ENCODE data around the gene CCDC50.

CCDC50 gene

DNA sequence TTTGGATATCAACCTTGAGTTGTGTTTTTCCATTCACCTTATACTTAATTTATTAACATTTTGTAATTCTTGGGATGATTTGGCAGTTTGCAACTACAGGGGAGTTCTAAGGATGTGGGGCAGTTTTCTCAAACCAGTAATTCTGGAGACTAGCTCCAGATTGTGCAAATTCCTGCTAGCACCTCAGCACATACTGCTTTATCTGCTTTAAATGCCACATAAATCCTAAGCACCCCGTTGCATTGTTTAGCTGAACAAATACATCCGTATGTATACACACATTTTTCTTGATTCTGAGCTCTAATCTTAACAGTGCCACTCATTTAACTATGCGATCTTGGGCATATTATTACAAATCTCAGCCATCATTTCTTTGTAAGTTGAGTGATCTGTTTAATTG lies 18.0 kb downstream of the CCDC50 start:
- no peak for DNase-seq (ENCODE audit: low read depth in 3 of 3)

DNA sequence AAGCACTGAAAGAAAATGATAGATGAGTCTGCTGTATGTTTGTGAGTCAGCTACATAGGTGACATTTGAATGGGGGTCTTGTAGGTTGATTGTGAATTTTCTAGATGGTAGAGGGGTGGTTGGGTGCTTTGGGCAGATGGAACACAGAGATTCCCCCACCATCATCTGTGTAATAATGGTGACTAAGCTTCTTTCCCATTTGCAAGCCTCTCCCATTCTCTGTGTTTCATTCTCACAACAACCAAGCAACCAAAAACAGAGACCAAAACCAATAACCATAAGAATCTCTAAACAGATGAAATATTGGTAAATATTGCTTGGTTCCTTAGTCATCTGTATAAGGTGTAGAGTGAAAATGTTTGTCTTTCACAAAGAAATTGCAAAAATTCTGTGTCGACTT lies 18.9 kb downstream of the CCDC50 start:
- DNase-seq (ENCODE audit: low read depth in 3 of 3), result no peak

DNA sequence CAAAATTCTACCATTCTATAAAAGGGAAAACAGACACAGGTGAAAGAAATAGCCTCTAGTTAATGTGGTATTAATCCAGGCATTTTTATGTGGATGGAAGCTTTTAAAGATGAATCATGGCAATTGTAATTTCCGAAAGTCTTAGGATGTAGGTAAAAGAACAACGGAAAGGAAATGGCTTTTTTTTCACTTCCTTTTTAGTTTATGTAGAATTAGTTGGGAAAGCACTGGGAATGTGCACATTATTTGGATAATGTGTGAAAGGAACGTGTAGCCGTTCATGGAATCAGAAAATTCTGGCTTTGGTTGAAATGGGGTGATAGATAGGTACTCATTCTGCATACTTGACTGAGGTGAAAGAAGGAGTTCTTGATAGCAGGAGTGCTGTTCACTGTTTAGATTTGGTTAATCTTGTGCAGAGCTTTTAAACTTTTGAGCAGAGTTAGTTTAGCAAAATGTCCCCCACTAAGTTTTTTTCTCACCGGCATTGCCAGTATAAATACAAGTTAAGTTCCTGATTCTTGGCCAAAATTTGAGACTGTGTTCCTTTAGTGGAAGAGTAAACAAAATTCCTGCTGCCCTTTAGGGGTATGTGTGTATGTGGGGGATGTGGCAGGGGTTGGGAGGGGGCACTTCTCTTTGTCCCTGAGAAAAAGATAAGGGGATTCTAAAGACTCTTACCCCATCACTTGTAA lies 21.3 kb downstream of the CCDC50 start:
- DNase-seq (ENCODE audit: low read depth in 3 of 3), result no peak

DNA sequence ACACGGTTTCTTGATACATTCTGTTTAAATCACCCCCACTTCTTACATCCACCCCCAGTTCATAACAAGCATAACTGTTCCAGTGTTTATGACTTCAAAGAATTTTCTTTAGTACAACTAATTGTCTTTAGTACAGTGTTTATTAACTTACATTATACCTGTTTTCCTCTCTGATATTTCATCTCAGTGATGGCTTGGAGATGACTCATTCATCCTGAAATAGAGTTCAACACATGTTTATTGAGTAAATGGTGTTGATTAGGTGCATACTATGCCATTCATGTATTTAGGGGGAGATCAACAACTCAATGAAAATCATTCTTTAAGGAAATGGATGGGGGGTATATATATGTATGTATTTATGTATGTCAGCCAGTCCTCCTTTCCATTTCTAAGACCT lies 22.8 kb downstream of the CCDC50 start:
- DNase-seq (ENCODE audit: low read depth in 3 of 3), result no peak

DNA sequence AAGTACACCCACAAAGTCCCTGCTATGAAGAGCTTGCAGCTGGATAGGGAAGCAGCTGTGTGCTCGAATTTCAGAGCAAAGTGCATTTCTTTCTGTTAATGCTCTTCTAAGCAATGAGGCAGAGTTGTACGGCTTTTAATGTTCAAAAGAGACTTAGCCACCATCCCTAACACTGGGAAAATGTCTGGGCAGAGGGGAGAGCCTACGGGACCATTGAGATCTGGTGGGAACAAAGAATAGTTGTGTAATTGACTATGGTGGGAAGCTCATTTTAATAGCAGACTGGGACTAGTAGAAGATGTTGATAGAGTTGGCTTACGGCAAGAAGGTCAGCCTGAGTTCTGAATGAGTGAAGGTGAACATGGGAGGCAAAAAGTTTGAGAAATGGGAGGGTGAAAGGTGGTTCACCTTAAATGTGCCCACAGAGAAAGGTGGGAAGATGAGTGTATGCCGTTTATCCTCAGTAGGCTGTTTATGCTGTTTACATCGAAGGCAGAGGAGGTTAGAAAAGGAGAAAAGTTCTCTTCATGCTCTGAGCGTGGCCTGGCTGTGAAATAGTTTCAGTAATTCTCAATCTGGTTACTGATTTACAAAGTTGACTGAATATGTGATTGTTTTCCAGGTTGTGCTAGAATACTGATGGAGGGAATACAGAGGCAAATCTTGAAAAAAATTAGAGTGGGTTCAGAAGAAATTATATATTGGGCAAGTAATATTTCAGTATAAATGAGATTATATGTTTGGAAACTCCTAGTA lies 24.0 kb downstream of the CCDC50 start:
- no peak for DNase-seq (ENCODE audit: low read depth in 3 of 3)

DNA sequence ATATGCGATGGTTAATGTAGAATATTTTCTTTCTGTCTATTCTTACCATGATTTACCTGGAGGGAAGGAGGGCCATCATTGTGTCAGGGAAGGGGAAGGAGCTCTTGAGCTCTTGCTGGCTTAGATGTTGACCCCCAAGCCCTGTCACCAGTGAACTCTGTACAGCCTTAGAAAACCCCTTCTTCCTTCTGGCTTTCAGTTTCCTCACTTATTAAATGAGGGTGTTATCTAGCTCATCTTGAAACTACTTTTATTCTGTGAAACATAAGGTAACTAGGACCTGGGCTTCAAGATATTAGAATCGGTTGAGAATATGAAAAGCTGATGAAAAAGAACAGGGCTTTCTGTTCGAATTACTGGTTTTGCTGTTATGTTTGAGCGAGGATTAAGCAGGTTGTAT lies 26.2 kb downstream of the CCDC50 start:
- DNase-seq (ENCODE audit: low read depth in 3 of 3), result no peak

DNA sequence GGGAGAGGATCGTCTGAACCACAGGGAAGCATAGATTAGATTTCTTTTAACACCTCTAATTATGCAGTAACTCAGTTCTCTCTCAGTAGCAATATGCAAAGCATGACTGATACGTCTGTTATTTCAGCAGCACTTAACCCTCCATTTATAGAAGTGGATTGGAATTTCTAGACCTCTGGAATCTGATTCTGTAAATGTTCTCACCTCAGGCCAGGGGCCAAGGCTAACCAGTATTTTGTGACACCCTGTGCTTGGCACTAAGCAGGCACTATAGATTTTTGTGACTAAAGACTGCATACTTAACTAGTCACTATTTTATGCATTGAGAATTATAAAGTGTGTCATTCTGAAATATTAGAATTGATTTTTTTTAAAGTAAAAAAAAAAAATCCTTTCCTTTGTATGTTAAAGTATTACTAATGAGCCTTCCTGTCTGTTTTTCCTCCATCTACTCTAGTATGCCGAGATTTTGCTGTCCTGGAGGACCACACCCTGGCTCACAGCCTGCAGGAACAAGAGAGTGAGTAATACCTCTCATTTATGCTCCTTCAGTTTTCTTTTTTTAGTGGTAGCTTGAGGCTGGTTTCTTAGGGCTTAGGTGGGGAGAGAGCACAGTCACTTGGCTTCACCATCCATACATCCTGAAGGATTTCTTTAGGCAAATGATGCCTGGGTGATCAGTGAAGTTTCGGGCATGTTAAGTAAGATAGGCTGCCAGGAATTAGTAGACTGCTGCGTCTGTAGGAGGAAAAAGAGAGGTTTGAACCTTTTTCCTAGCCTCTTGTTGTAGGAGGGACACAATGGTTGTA lies 27.6 kb downstream of the CCDC50 start:
- no peak for DNase-seq (ENCODE audit: low read depth in 3 of 3)

DNA sequence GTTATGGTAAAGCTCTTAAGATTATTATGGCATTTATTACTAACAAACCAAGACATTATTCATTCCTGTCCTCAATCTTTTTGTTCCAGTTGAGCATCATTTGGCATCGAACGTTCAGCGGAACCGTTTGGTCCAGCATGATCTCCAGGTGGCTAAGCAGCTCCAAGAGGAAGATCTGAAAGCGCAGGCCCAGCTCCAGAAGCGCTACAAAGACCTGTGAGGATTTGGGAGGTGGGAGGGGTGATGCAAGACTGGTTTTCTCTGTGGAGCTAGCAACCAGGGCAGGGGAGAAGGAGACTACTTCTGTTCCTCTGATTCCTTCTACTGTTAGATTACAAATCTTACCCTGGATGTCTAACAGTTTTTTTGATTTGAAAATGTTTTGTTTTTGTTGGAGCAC lies 28.7 kb downstream of the CCDC50 start:
- DNase-seq (ENCODE audit: low read depth in 3 of 3), result no peak

DNA sequence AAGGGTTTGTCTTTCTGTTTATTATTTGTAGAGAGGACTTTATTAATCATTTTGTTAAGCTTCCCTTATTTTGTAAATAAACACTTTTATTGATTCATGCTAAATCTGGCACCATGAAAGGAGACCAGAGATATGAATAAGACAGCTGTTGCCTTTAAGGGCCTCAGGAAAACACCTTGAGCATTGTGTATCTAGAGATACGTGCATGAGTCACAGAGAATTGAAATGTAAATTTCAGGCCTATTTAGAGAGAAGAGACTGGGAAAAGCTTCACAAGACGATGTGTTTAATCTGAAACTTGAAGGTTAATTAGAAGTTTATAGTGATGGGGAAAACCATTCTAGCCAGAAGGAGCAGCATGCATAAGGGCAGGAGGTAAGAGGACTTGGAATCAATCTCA lies 29.7 kb downstream of the CCDC50 start:
- no peak for DNase-seq (ENCODE audit: low read depth in 3 of 3)

DNA sequence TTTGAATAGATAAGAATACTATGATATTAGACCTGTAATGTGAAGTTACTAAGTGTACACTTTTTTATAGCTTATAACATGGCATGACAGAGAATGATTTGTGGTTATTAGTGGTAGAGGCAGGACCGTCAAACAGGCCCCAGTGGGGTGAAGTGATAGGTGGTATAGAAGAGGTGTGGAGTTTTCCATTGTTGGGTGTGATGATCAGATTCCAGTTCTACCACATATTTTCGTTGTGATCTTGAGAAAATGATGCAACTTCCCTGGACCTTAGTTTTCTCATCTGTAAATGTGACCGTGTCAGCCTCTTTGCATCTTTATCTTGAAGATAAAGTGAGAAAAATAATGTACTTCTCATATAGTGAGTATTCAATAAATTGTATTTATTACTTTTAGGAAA lies 31.4 kb downstream of the CCDC50 start:
- no peak for DNase-seq (ENCODE audit: low read depth in 3 of 3)

DNA sequence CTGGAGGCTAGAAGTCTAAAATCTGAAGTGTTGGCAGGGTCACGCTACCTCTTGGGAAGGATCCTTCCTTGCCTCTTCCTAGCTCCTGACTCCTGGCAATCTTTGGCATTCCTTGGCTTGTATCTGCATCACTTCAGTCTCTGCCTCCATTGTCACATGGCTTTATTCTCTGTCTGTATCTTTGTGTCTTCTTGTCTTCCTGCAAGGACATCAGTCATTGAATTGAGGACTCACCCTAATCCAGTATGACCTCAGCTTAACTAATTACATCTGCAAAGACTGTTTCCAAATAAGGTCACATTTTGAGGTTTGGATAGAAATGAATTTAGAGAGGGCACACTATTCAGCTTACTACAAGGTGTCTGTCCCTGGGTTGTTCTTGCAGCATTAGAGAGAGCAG lies 32.3 kb downstream of the CCDC50 start:
- no peak for DNase-seq (ENCODE audit: low read depth in 3 of 3)

DNA sequence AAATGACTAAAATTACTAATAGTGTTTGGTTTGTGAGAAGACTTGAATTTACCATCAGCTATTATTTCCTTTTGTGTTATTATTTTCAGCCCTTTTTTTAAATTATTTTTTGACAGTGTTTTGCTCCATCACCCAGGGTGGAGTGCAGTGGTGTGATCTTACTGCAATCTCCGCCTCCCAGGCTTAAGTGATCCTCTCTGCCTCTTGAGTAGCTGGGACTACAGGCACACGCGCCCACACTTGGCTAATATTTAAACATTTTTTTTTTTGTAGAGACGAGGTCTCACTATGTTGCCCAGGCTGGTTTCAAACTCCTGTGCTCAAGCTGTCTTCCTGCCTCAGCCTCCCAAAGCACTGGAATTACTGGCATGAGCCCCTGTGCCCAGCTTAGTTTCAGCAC lies 32.8 kb downstream of the CCDC50 start:
- DNase-seq (ENCODE audit: low read depth in 3 of 3), result no peak

DNA sequence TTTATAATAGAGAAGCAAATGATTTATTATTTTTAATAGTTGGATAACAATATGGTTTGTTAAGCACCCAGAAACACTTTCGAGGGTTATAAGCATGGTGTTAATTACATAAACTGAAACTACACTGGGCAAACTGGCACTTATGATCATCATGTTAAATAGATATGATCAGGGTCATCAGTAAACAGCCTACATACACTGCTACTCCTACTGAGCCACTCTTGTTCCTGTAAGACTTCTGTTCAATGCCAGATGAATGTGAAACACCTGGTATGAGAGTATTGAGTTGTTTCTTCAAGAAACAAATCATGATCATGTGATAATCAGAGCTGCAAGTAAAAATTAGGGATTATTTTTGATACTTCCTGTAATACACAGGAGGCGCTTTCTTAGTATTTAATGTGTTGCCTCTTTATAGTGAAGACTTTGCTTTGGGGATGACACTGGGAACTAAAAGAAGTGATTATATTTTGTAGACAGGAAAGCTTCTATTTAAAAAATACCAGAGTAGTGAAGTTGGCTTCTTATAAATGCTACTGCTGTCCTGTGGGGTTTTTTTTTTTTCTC lies 33.4 kb downstream of the CCDC50 start:
- no peak for DNase-seq (ENCODE audit: low read depth in 3 of 3)

DNA sequence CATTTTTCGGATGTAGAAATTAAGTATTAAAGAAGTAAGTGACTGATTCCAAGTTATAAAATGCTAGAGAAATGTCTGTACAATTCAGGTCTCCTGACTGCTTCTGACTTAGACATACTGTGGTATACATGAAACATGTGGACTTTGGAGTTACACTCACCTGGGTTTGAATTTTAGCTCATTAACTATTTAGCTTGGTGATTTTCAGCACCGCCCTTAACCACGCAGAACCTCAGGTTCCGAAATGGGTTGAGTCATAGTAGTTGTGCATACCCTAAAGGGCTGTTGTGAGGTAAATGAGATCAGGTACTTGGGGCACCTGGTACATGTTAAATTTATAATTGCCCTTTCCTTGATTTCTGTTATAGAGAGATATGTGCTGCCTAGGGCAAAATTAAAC lies 34.0 kb downstream of the CCDC50 start:
- no peak for DNase-seq (ENCODE audit: low read depth in 3 of 3)

DNA sequence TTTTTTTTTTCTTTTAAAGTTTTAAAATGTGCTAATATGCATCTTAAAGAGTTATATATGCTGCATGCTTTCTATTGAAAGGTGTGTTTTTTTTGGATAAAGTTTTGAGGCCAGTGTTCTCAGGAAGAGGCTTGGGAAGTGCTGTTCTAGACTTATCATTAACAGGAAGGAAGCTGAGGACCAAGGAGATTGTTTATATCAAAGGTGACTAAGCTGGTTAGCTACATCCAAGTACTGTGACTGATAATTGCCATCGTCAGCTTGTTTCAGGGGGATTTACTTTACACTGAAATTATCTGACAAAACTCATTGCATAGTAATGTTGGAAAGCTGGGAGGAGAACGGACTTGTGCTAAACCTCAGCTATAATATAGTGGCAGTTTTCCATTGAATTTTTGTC lies 37.5 kb downstream of the CCDC50 start:
- DNase-seq (ENCODE audit: low read depth in 3 of 3), result no peak

DNA sequence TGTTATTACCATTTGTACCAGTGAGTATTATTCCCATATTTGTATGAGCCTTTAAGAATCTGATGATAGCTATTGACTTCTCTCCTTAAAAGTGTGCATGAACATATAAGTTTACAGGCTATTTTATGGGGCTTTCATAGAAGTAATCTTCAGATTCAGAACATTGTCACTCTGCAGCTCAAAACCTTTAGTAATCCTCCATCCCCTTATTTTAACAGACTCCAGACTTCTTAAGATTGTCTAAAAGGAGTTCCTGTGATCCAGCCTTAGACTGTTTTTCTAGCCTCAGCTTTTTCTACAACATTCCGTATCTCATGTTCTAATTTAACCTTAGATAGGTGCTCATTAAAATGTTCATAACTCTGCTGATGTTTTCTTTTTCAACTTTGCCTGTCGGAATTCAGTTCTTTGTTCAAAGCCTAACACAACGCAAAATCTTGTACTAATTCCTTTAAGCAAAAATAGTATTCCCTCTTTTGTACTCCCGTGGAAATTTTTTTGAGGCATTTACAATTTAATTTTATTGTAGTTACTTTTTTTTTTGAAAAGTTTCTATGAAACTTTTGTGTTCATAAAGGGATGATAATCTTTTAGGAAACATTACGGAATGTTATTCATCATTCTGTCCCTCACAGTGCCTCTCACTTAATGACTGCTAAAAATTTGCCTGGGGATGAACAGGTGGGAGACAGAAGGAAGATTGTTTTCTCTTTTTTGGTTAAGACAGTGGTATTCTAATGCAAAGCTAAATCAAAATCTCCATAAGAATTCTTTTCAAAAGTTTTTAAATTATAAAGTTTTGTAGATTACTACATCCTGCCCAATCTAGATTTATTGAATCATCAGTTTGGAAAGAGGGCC lies 39.8 kb downstream of the CCDC50 start:
- no peak for DNase-seq (ENCODE audit: low read depth in 3 of 3)

DNA sequence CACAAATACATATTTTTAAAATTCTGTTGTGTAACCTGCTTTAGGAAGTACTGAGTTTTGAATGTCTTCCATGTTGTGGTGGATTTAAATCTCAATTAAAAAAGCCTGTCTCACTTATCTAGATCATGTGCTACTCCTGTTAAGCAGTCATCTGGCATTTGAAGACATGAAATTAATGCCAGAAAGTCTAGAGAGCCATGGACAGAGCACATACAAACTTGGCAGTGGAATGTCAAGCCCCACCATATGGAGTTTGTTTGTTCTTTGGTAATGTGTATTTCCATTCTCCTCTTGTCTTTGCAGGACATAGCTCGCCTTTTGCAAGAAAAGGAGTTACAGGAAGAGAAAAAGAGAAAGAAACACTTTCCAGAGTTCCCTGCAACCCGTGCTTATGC lies 40.4 kb downstream of the CCDC50 start:
- no peak for DNase-seq (ENCODE audit: low read depth in 3 of 3)

DNA sequence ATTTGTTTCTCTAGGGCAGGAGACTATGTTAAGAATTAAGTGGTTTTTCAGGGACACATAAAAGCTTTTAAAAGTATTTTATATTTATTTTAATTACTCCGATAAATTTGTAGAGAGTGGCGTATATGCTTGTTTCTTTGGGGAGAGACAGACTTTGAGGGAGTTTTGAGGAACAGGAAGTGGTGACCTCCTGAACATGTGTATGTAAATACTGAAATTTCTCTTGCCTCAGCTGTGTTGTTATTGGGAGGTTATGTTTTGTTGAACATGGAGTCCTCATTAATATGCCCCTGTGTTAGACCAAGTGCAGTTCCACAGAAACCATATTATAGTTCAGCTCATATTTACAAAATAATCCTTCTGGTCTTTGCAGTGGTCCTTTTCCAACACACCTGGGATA lies 42.9 kb downstream of the CCDC50 start:
- no peak for DNase-seq (ENCODE audit: low read depth in 3 of 3)

DNA sequence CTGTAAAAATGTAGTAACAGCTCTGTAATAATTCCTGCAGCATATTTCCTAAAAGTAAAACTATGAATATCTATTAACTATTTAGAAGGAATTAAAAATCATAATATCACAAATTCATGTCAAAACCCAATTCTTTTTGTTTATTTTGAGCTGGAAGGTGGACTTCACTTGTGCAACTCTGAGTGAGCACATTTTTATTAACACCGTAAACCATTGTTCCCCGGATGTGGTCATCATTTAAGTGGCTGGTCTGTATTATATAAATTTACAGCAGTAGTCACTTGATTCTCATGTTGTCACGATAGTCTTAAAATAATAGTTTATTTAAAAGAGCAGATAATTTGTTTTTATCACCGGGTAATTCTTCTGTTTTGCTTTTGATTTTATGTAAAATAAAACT lies 44.1 kb downstream of the CCDC50 start:
- no peak for DNase-seq (ENCODE audit: low read depth in 3 of 3)

DNA sequence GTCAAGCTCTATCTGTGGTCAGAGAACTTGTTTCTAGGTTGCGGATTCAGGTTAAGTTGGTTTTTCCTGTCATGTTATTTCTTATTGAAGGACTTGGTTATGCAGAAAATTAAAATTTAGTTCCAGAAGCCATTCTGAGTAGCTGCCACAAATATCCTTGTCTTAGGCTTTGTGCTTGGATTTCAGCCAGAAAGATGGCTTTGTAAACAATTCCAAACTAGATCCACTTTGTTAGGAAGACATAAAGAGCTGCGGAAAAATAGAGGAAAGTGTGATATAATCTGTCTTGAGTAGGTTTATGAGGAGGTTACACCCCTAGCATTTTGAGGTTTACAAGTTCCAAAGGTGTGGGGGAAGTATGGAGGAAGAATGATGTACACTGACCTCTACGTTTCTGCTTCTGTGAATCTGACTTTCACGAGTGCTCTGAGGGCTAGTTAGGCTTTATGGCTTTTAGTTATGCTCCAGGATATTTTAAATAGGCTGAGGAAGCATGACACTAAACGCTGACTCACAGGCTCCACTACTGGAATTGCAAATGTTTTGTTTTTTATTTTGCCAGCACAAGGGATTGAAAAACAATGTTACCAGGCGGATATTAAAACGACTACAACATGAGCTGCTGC lies 47.4 kb downstream of the CCDC50 start:
- no peak for DNase-seq (ENCODE audit: low read depth in 3 of 3)
